HG03097 (cell line): Measurements from ENCODE around the gene FMNL3.
A peak's percentile ranks its signal among the peaks of the same experiment; 100 is the strongest.

Source experiments
- ATAC-seq: cut with Tn5 transposase; IDR thresholded peaks from one replicate; pipeline ENCODE4 v1.9.1; 2021; ENCODE audit not compliant: unreplicated experiment, low FRiP score

FMNL3 gene

DNA sequence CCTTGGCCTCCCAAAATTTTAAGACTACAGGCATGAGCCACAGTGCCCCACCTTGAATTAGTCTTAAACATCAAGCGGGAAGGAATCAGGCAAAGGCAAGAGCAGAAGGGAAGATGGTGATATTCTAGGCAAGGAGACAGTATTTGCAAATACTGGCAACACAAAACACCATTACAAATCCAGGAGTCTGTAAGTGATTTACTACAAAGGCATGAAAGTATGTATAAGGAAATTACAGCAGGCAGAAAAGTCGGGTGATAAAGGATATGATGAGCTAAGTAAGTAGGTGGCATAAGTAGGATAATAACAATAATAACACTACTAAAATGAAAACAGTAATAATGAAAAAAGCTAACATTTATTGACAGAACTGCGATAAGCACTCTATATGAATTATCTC is 28.5 kb downstream of the FMNL3 start:
- ATAC-seq, result no peak

DNA sequence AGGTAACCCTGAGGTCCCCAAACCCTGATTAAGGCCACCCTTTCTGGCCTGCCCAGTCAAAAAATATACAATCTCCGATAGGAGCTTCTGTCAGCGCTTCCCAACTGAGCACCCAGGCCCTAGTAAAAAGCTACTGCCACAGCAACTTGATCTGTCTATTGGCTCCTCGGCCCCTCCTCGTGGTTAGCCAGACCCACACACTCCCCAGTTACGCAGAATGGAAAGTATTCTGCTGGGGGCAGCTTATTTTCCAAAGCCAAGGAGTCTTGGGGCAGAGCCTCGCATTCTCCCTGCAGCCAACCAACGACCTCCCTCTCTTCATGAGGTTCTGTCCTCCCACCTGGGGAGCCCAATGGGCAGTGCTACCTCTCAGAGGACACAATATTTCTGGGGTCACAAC is 32.1 kb downstream of the FMNL3 start:
- ATAC-seq, result no peak

DNA sequence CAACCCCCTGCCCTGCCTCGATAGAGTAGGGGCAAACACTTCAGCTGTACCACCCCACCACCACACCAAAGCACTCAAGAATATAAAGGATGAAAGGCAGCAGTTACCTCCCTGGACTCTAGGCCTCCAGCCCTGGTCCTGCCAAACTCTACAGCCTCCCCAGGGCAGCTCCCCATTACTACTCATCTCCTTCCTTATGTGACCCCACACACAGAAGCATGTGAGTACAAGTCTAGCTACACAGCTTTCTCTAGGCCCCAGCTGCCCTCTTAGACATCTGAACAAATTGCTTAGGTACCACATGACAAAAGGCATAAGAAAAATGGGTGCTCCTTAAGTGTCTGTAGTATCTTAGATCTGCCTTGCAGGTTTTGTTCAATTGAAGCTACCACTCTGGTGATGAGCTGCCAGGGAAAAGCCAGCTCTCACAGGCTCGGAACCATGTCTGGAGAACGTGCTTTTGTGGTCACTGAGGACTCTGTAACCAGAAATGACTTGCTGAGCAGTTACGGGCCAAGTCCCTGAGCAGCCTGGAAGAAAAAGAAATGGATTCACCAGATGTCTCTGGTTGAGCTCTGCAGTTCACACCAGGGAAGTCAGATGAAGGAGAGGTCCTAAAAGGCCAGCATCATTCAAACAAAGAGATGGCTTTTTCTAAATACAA is 32.8 kb downstream of the FMNL3 start:
- no peak for ATAC-seq

DNA sequence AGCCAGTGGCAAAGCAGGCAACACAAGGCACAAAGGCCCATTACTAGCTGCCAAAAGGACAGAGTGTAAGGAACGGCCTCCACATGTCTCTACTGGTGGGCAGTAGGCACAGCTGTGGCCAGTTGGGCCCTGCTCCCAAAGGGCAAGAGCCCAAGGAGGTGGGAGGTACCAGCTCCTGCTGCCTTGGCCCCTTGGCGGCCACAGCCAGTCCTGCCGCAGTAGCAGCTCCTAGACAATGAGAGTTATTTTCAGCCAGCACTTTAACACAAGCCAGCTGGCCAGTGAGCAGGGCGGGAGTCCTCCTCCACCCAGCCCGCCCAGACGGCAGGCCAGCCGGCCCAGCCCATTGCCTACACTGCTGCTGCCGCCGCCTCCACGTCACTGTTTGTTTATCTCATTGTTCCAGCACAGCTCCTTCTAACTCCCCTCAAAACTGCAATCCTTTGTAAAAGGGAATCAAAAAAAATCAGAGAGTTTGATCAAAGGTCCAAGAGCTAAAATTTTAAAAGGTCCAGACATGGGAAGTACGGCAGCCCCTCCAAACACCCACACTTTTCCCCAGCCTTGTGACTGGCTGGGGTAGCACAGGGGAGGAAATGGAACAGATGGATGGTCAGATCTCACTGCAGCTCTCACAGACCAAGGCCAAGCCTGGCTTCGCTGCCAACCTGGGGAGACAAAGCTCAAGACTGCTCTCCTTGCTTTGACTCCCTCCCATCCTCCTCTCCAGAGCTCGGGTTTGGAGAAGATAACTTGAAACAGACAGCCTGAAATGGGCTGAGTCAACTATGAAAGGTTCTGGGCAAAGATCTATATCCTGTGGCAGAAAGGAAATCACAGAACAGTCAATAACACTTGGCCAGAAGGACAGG is 33.5 kb downstream of the FMNL3 start:
- ATAC-seq, result no peak

DNA sequence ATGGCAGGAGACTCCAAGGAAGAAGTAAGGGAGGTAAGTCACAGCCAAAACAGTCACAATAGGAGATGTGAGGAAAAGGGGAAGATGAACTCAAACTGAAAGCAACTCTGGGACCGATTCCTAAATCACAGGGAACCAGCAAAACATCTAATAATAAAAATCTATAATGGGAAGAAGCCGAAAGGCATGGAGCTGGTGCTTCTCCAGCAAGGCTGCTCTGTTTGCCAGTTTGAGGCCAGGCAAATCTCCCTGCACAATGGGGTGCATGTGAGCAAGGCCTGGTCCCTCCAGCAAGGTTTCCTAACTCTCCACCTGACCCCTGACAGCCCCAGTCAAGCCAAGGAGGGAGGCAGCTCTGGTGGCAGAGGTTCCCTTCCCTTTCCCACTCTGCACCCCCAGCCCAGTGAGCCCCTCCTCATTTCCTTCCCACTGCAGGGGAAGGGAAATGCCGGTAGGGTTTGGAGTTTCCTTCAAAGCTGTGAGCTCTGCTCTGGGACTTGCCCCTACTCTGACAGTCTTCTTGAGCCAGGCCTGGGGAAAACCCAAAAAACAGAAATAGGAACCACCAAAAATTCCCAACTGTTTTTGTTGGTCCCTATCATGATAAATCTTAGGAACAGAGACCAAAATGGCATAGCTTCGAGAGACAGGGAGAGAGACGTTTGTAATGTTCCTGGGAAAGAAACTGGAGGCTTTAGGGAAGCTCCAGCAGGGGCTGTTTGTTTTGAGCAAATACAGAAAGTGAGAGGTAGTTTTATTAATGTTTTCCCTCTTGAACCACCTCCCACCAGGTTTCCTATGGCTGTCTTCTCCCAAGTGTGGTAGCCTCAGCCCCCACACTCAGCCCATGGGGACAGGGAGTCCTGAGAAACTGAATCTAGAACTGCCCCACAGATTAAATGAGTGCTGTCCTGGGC is 34.6 kb downstream of the FMNL3 start:
- no peak for ATAC-seq

DNA sequence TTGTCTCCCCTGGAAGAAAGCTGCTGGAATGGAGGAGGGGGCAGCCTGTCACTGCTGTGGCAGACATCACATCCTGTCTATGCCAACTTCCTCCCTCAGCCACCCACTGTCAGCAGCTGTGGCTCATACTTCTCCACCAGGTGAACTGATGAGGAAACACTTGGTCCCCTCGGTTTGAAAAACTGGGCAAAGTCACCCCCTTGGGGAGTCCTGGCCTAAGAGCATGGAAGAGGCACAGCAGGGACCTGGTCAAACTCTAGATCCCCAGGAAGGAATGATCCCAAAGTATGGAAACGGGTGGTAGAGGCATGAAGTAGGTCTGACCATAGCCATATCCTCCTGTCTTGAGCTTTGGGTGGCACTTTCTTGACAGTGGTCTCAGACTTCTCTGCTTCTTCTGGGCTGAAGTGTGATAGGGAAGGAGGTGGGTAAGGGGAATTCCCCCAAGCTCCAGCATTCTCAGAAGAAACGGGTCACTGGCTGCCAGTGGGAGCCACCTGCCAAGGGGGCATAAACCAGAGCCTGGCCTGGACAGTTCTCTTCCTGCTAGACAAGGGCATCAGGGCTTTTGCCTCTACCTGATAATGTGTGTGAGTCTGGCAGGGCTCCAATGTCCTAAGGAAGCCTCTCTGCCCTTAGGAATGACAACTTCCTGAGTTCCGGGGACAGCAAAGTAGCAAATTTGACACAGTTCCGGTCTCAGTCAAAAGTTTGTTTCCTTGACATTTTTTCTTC is 36.0 kb downstream of the FMNL3 start:
- no peak for ATAC-seq

DNA sequence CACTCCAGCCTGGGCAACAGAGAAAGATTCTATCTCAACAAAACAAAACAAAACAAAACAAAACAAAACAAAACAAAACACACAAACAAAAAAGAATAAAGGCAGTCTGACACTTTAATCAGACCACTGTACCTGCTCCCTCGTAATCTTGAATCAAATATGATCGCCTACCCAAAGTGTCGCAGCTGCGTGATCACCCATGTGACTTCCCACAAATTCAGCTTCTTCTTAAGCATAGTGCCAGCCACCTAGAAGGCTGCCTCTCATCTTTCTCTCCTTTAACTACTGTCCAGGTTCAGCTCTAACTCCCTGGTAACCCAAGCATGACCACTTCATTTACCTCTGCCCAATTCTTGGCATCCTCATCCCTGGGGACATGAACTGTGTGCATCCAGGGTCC is 37.4 kb downstream of the FMNL3 start:
- no peak for ATAC-seq

DNA sequence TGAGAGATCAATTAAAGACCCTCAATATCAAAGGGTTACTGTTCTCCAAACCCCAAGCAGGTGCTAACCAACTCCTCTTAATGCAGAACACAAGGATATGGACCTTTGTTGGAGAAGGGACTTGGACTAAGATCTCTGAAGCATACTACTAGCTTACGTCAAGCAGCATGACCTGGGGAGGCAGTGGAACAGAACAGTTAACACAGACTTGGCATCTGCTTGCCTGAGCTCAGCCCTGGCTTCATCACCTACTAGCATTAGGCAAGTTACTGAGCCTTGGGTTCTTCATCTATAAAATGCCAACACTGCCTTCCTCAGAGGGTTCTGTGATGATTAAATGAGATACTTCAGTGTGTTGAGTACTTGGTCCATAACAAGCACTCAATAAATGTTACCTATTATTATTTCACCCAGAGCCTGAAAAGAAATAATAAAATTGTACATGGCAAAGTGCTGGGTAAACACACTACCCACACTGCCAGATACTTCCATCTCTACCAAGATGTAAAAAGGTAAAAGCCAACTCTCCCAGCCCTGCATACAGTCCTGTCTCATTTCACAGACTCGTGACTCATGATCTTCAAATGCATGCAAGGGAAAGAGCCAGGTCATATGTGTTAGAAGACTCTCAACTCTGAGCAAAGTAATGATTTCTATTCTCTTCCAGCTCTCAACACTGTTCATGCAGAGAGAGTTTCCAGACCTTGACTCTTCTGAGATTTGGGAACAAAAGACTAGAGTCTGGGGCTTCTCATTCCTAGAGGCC is 39.7 kb downstream of the FMNL3 start:
- ATAC-seq, result no peak

DNA sequence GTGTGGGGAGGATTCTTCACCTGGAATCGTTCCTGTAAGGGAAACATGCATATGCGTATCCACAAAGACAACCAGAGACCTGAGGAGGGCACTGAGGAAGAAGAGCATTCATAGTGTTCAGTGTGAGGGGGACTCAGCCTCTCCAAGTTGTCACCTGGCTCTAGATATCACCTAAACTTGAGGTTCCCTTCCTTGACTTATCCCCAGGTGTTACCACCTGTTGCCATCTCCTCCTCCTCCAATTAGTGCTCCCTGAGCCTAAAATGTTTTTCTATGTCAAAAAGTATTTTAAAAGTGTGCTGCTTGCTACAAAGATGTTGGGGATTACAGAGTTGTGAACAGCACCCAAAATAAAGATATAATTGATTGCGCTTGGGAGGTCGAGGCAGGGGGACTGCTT is 41.0 kb downstream of the FMNL3 start:
- no peak for ATAC-seq

DNA sequence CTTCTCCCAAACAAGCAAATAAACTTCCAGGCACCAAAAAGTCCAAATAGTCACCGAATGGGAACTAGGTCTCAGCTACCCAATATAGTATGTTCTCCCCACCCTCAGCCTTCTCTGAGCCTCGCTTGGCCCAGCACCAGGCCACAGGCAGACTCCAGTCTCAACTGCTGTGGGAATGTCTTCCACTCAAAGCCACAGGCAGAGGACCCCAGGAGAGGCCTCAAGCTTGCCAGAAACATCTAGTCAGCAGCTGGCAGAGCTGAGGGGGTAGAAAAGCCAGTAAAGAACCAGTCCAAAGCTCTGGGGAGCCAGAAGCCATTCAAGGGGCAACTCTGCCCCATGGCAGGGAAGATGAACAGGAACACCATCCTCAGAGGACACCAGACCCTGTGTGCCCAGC is 41.8 kb downstream of the FMNL3 start:
- ATAC-seq, result no peak

DNA sequence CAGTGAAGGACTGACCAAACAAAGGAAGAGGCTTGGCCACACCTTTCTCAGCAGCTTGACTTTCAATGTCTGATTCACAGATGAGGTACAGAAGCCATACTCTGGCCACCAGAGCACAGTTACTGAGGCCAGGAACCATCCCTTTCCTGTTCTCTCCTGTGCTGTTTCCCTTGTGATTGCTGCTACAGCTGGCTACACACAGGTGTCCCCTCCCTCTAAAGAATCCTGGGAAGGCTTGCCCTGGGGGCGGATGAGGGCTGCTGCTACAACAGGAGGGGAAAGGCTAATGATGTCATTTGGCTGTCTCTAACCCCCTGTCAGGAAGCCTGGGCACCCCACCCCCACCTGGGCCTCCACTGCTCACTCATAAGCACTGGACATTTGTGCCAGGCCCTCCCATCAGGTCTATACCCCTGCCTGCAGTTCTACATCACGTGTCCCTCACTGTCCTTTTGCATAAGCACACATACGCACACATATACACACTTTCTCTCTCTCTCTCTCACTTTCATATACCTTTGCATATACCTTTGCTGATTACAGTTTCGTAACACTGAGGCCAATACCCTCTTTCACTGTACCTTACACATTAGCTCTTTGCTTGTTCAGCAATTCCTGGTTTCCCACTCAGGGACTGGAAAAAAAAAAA is 42.5 kb downstream of the FMNL3 start:
- peak; percentile 41 for ATAC-seq

DNA sequence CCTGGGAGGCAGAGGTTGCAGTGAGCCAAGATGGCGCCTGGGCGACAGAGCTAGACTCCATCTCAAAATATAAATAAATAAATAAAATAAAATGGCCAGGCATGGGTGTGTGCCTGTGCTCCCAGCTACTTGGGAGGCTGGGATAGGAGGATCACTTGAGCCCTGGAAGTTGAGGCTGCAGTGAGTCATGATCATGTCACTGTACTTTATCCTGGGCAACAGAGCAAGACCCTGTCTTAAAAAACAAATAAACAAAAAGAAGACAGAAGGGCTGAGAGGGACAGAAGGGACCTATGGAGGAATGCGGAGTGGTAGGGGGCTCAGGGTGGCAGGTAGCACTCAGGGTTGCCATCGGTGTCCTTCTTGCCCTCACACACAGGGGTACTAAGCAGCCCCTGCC is 43.0 kb downstream of the FMNL3 start:
- no peak for ATAC-seq

DNA sequence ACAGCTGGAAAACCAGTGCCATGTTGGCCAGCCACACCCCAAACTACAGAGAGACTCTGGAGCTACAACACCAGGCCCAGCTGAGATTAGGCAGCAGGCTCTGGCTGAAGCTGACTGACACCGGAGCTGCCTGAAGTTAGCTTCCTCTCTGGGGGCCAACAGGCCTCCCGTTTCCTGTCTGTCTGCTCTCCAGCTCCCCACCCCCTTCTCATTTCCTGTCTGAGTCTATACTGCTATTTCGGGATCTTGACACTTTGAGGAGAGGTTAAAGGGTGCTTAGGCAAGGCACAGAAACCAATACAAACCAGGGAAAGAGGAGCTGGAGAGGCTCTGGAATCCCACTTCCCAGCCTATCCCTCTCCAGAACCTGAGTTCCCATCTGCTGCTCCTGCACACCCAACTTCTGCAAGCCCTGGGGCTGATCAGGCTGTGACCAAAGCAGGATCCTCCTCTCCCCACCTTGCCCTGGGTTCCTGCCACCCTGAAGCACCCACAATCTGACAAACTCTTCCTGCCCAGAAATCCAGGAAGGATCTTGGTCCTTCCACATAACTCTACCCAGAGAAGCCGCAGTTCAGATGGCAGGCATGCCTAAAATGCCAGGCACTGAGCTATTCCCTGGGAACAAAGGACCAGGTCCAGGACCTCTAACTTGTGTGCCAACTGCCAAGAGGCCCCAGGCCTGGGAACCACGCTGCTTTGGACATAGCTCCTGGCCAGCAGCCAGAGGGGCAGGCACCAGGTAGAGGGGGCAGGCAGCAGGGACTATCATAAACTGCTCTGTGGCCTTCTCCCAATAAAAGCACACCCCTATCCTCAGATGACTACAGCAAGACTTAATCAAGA is 44.0 kb downstream of the FMNL3 start:
- peak; percentile 53 for ATAC-seq

DNA sequence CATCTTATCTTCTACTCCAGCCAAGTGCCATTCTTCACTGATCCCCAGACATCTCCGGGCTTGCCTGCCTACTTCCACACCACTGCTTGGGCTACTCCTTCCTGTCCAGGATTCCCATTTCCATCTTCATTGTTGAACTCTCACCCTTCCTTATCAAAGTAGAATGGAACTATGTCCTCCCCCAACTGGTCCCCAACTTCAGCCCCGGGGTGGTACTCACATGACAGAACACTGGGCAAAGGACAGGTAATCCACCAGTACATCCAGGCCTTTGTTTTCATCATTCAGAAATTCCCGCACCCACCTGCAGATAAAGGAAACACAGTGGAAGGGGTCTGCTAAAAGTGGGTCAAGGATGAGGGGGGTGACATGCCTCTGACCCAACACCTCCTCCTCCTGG is 45.5 kb downstream of the FMNL3 start:
- ATAC-seq, result no peak

DNA sequence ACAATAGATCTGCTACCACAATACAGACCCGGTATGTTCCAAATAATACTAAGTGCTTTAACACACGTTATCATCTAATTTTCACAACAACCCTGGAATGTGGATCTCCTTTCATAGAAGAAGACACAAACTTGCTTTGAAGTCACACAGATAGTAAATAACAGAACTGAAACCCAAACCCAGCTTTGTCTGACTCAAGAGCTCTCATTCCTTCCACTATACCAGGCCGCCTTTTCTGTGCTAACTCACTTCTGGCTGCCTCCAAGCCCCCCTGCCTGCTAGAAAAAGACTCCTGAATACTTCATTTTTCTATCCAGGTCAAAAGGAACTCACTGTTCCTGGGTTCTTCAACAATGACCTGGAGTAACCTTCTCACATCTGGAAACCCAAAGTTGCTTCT is 46.0 kb downstream of the FMNL3 start:
- no peak for ATAC-seq

DNA sequence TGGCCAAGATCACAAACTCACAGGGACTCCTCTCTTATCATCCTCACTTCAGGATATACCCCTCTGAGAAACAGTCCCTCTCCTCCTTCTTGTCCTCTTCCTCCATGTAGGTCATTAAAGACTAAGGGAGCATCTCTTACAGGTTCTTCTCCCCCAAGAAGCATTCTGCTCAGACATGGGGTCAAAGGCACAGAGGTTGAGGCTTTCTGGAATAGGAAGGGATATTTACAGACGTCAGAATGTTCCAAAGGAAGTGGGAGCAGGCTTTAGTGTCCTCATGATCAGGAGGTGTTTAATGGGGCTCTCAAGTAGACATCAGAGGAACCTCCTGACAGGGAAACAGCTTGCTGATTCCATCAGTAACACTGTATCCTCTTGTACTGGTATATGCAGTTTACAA is 47.5 kb downstream of the FMNL3 start:
- no peak for ATAC-seq

DNA sequence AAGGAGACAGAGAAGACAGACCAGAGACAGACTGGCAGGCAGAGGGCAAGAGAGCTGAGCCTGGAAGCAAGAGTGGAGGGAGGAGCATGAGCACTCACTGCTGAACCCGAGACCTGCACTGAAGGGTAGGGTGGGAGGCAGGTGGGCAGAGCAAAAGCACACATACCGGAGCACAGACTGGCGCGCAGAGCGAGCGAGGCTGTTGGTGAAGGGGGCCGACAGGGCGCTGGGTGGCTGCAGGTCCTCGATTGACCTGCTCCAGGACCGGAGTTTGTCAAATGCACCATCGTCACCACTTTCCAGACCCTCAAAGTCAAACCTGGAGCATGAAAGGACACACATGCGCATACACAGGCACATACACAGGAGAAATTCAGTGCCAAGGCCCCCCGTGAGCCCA is 48.9 kb downstream of the FMNL3 start:
- no peak for ATAC-seq

DNA sequence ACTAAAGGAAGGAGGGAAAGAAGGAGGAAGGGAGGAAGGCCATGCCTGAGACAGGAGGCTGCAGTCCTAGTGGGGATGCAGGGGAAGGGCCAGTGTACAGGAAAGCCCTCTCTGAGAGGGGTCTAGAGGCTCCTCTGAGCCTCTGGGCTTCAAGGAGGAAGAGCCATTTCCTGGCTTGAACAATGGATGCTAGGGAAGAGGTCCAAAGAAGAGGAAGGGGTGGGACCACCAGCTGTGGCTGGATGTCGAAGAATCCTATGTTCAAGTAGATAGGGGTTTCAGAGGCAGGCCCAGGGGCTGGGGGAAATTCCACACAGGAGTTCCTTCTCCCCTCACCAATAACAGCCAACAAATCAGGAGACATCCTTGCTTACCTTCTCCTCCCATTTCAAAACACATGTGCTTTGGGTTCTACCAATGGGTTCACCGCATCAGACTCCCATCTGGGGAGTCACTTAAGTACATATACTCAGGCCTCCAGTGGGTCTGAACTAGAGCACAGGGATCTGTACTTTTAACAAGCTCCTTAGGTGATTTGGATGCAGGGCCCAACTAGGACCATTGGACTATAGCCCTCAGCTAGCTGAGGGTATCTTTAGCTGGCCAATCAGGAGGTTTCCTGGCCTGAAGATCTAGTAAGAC is 51.5 kb downstream of the FMNL3 start:
- no peak for ATAC-seq
